ENCODE measurements around the gene FAM156A. TPM values are rescaled to one million over a fixed set of nuclear protein-coding genes. Genes with fewer than 3 reads are reported as not detected.

Gene FAM156A
- total and polyA plus RNA-seq, 2 donors (not counting 3 experiments of a cell fraction or from before 2014, with no cell fraction given) = 15.3 to 16.1 TPM

GRCh38 chrX:53004038-53004437, 45.7 kb upstream of the FAM156A start:
- Histone ChIP-seq H2AFZ (ENCODE audit: low read depth, low read length) (no peak overlapping the region), H3K36me3 (ENCODE audit: control insufficient read depth in 2 of 2, extremely low read depth in 1 of 2, insufficient read depth in 2 of 2, low read length in 2 of 2) (no peaks in the 10 kb centered on the region), H3K27me3 (ENCODE audit: control insufficient read depth in 2 of 2, insufficient read depth in 2 of 2, low read length in 2 of 2) (peaks cover 3 to 9% of the 10 kb centered on the region in 2 experiments), H3K79me2 (ENCODE audit: control insufficient read depth, insufficient read depth, low read length) (no peaks in the 10 kb centered on the region), H3K9ac (replicated peaks; ENCODE audit: extremely low read depth, insufficient read depth, low read length) (no peak overlapping the region), H3K4me1 (ENCODE audit: control insufficient read depth, extremely low read depth, insufficient read depth, low read length) (no peaks in the 10 kb centered on the region), H4K20me1 (replicated peaks; ENCODE audit: control insufficient read depth, extremely low read depth, insufficient read depth, low read length) (no peaks in the 10 kb centered on the region), H3K27ac (ENCODE audit: insufficient read depth, low read depth, low read length) (no peak overlapping the region), H3K4me3 (replicated peaks in 1 of 3; ENCODE audit: insufficient read depth in 1 of 3, low read depth in 1 of 3, low read length in 3 of 3) (no peak overlapping the region), H3K9me3 (replicated peaks; ENCODE audit: control insufficient read depth, insufficient read depth, low read length) (no peaks in the 10 kb centered on the region), H3K4me2 (ENCODE audit: insufficient read depth, low read length) (no peak overlapping the region), H3K9me1 (replicated peaks; ENCODE audit: control insufficient read depth, extremely low read depth, insufficient read depth, low read length) (no peaks in the 10 kb centered on the region)
- BruUV-seq (replicated peaks) = no TSS peak
- TF ChIP-seq POLR2AphosphoS5 (IDR thresholded peaks at IDR 0.05; ENCODE audit: insufficient read depth, low read depth, low read length) (no peak), FOS (IDR thresholded peaks at IDR 0.05; ENCODE audit: borderline replicate concordance, insufficient read depth, low read length) (no peak), MYC (IDR thresholded peaks at IDR 0.05; ENCODE audit: low read depth, low read length) (no peak), CTCF (IDR thresholded peaks at IDR 0.05; ENCODE audit: extremely low read depth in 1 of 2, insufficient read depth in 1 of 2, low read depth in 1 of 2, low read length in 2 of 2) (no peak), JUN (IDR thresholded peaks at IDR 0.05; ENCODE audit: borderline replicate concordance, insufficient read depth, insufficient read length, low read depth) (no peak), EZH2 (IDR thresholded peaks at IDR 0.05; ENCODE audit: borderline replicate concordance, low read depth, low read length, severe bottlenecking) (no peak), MAX (IDR thresholded peaks at IDR 0.05; ENCODE audit: insufficient read depth, insufficient read length) (no peak), POLR2A (IDR thresholded peaks at IDR 0.05; ENCODE audit: low read depth, low read length) (no peak), GATA2 (IDR thresholded peaks at IDR 0.05; ENCODE audit: insufficient read depth, insufficient read length, low read depth, low read length) (no peak)
- DNase-seq (ENCODE audit: low read depth, low spot score) (no peak), FAIRE-seq (no peak)
- dilution Hi-C loops (cut with MboI; ENCODE audit: extremely low pct_ligation_motif_present, low sequenced_read_pairs) = no loop called here
- ChIA-PET CTCF (no interaction called here), POLR2A (no interaction called here)
- intact Hi-C loops (cut with micrococcal nuclease) = no loop called here
